DMS79 (cell line): Measurements from ENCODE around the gene AAGAB.
A peak's percentile ranks its signal among the peaks of the same experiment; 100 is the strongest.
"Not testable (repeated sequence)": the region's sequence is repeated elsewhere in the genome, so short reads cannot be mapped to it uniquely, and the experiment has no call there.

Experiments used
- DNase-seq: peaks from one replicate; lab custom pipeline; 2025; lab: John Stamatoyannopoulos, UW

Gene AAGAB

GRCh38 chr15:67254238-67255175 is at the start of gene AAGAB, which contains the start of gene IQCH:
Gene AAGAB, minus strand, starts transcription at chr15:67254661. Its CDS starts 30 bp downstream, at chr15:67254631.
Gene IQCH, plus strand, starts transcription at chr15:67254786. Its CDS starts 111 bp downstream, at chr15:67254897.
- peak; percentile 70 for DNase-seq

- no peak for DNase-seq
Observed at GRCh38 chr15:67303490-67304363, 49.3 kb upstream of the AAGAB start.

GRCh38 chr15:67300266-67301025 is 46.0 kb upstream of the AAGAB start:
- no peak for DNase-seq

- DNase-seq, result no peak
Observed at GRCh38 chr15:67296684-67297083, 42.2 kb upstream of the AAGAB start.

GRCh38 chr15:67296188-67296587 is 41.7 kb upstream of the AAGAB start:
- DNase-seq, result no peak

- no peak for DNase-seq
Observed at GRCh38 chr15:67290319-67290718, 35.9 kb upstream of the AAGAB start.

- not testable (repeated sequence) for DNase-seq
Observed at GRCh38 chr15:67286400-67286799, 31.9 kb upstream of the AAGAB start.

- DNase-seq, result not testable (repeated sequence)
Observed at GRCh38 chr15:67285625-67286024, 31.2 kb upstream of the AAGAB start.

GRCh38 chr15:67281714-67282113 is 27.3 kb upstream of the AAGAB start:
- DNase-seq, result no peak

GRCh38 chr15:67280217-67280616 is 25.8 kb upstream of the AAGAB start:
- DNase-seq, result no peak

GRCh38 chr15:67276666-67277065 is 22.2 kb upstream of the AAGAB start:
- no peak for DNase-seq

GRCh38 chr15:67274236-67274635 is 19.8 kb upstream of the AAGAB start:
- no peak for DNase-seq

GRCh38 chr15:67267951-67268941 is 13.8 kb upstream of the AAGAB start:
- no peak for DNase-seq

- no peak for DNase-seq
Observed at GRCh38 chr15:67267440-67267839, 13.0 kb upstream of the AAGAB start.

GRCh38 chr15:67266870-67267269 is 12.4 kb upstream of the AAGAB start:
- no peak for DNase-seq

GRCh38 chr15:67259806-67260205 is 5.3 kb upstream of the AAGAB start:
- DNase-seq, result no peak

GRCh38 chr15:67259379-67259778 is 4.9 kb upstream of the AAGAB start:
- no peak for DNase-seq

GRCh38 chr15:67258412-67258811 is 4.0 kb upstream of the AAGAB start:
- not testable (repeated sequence) for DNase-seq

- no peak for DNase-seq
Observed at GRCh38 chr15:67256051-67256450, 1.6 kb upstream of the AAGAB start.

- DNase-seq, result no peak
Observed at GRCh38 chr15:67253549-67254237, 768 bp downstream of the AAGAB start.
